Glomerular visceral epithelial cell (primary cell): Measurements from ENCODE around the gene LCNL1.

Experiments used
- DNase-seq: peaks from one replicate; pipeline ENCODE4 v3.0.0-alpha.2; 2016; ENCODE audit errors: extremely low spot score

Gene LCNL1

GRCh38 chr9:136947028-136947891 is 35.5 kb upstream of the LCNL1 start:
- no peak for DNase-seq

GRCh38 chr9:136947955-136948510 is 34.8 kb upstream of the LCNL1 start:
- peak; percentile 35 for DNase-seq

GRCh38 chr9:136949239-136949816 is 33.5 kb upstream of the LCNL1 start:
- DNase-seq = no peak

- peak; percentile 96 for DNase-seq
These were observed 32.8 kb upstream of the LCNL1 start for GRCh38 chr9:136949817-136950655.

- no peak for DNase-seq
These were observed 32.0 kb upstream of the LCNL1 start for GRCh38 chr9:136950656-136951276.

- DNase-seq = no peak
These were observed 31.1 kb upstream of the LCNL1 start, which contains the start of gene LCN12 for GRCh38 chr9:136951541-136952320. TSS of gene LCN12 (plus strand) at chr9:136952273. CDS start at chr9:136952328, 55 bp downstream.

- DNase-seq = no peak
These were observed 30.4 kb upstream of the LCNL1 start for GRCh38 chr9:136952321-136952850.

GRCh38 chr9:136952876-136953770 is 29.7 kb upstream of the LCNL1 start:
- DNase-seq = no peak

GRCh38 chr9:136953771-136954269 is 29.0 kb upstream of the LCNL1 start:
- DNase-seq = no peak

GRCh38 chr9:136954270-136955083 is 28.3 kb upstream of the LCNL1 start:
- no peak for DNase-seq

- no peak for DNase-seq
These were observed 27.4 kb upstream of the LCNL1 start for GRCh38 chr9:136955202-136955942.

- DNase-seq = no peak
These were observed 26.9 kb upstream of the LCNL1 start for GRCh38 chr9:136955943-136956335.

- no peak for DNase-seq
These were observed 26.2 kb upstream of the LCNL1 start for GRCh38 chr9:136956604-136957003.

- DNase-seq = no peak
These were observed 25.3 kb upstream of the LCNL1 start for GRCh38 chr9:136957461-136957860.

- no peak for DNase-seq
These were observed 24.9 kb upstream of the LCNL1 start for GRCh38 chr9:136957901-136958300.

GRCh38 chr9:136958473-136958872 is 24.3 kb upstream of the LCNL1 start:
- DNase-seq = no peak
